IMR-90 (cell line): ENCODE results near the gene MEGF11. TPM values are rescaled to one million over a fixed set of nuclear protein-coding genes. Genes with fewer than 3 reads are reported as not detected.

ENCODE experiments used
- ATAC-seq: fragments of 200-7000 bp; cut with Tn5 transposase; 2 replicates; pipeline ENCODE4 v1.9.1; 2020; ENCODE audit warnings: low read depth, mild to moderate bottlenecking, moderate library complexity
- BruUV-seq: library from RNA; stranded (reverse); fragments of 400-500 nt; replicated peaks from 2 replicates; lab custom pipeline; 2021; lab: Mats Ljungman, UMichigan
- CTCF ChIA-PET: fragments of 300-600 bp; formaldehyde crosslinking; extraction: SDS; loops from one replicate; lab custom pipeline; 2021; ENCODE audit warnings: antibody characterized with exemption; lab: Yijun Ruan, JAX
- POLR2A ChIA-PET: fragments of 300-600 bp; sonication (Branson Sonifier 250); formaldehyde crosslinking; loops from one replicate; lab custom pipeline; 2022; ENCODE audit warnings: antibody characterized with exemption; ENCODE audit not compliant: unreplicated experiment; lab: Charles Lee
- DNase-seq: peaks from one replicate; pipeline ENCODE4 v3.0.0; 2013
- H2AFZ ChIP-seq: replicated peaks from 2 replicates; pipeline ENCODE3; 2013; ENCODE audit warnings: low read length, mild to moderate bottlenecking; ENCODE audit not compliant: poor library complexity
- H2AK5ac ChIP-seq: 2 replicates; pipeline ENCODE4 v1.6.1; 2013; ENCODE audit warnings: low read depth, low read length, inconsistent platforms
- H2AK9ac ChIP-seq: replicated peaks from 2 replicates; pipeline ENCODE3; 2013; ENCODE audit warnings: mild to moderate bottlenecking, low read depth, low read length, moderate library complexity; ENCODE audit not compliant: poor library complexity
- H2BK120ac ChIP-seq: 2 replicates; pipeline ENCODE4 v1.6.1; 2013; ENCODE audit warnings: low read depth, low read length, inconsistent platforms
- H2BK15ac ChIP-seq: 3 replicates; pipeline ENCODE4 v1.6.1; 2013; ENCODE audit warnings: low read depth, low read length, inconsistent platforms
- H2BK20ac ChIP-seq: 2 replicates; pipeline ENCODE4 v1.6.1; 2013; ENCODE audit warnings: low read depth, mild to moderate bottlenecking, inconsistent platforms, low read length, moderate library complexity
- H2BK5ac ChIP-seq: 2 replicates; pipeline ENCODE4 v1.6.1; 2013; ENCODE audit warnings: mild to moderate bottlenecking, low read depth, low read length, inconsistent platforms; ENCODE audit not compliant: poor library complexity, severe bottlenecking
- H3K14ac ChIP-seq: replicated peaks from 2 replicates; pipeline ENCODE4 v1.6.1; 2013; ENCODE audit warnings: low read depth, low read length, inconsistent platforms
- H3K18ac ChIP-seq: 2 replicates; pipeline ENCODE4 v1.6.1; 2013; ENCODE audit warnings: low read depth, low read length, control low read depth
- H3K23ac ChIP-seq: 2 replicates; pipeline ENCODE4 v1.6.1; 2013; ENCODE audit warnings: low read depth, low read length, inconsistent platforms
- H3K27ac ChIP-seq: 2 replicates; pipeline ENCODE4 v1.5.1; 2013; ENCODE audit warnings: mild to moderate bottlenecking, control low read depth, low read length; ENCODE audit not compliant: insufficient read depth
- H3K27me3 ChIP-seq: 2 replicates; pipeline ENCODE4 v1.6.1; 2013; ENCODE audit warnings: low read length; ENCODE audit not compliant: control insufficient read depth, insufficient read depth
- H3K36me3 ChIP-seq: 2 replicates; pipeline ENCODE4 v1.6.1; 2013; ENCODE audit warnings: low read length, mixed read lengths; ENCODE audit not compliant: control insufficient read depth, insufficient read depth
- H3K4ac ChIP-seq: 2 replicates; pipeline ENCODE4 v1.6.1; 2013; ENCODE audit warnings: low read depth, low read length, inconsistent platforms
- H3K4me1 ChIP-seq: 2 replicates; pipeline ENCODE4 v1.6.1; 2013; ENCODE audit warnings: low read length, mixed read lengths; ENCODE audit not compliant: control insufficient read depth, insufficient read depth
- H3K4me2 ChIP-seq: 2 replicates; pipeline ENCODE4 v1.6.1; 2013; ENCODE audit warnings: low read depth, mild to moderate bottlenecking, control low read depth, low read length, moderate library complexity
- H3K4me3 ChIP-seq: 2 replicates; pipeline ENCODE4 v1.5.1; 2013; ENCODE audit warnings: low read depth, mild to moderate bottlenecking, control low read depth, low read length, moderate library complexity; ENCODE audit not compliant: insufficient read depth
- H3K56ac ChIP-seq: 2 replicates; pipeline ENCODE4 v1.6.1; 2013; ENCODE audit warnings: low read length, inconsistent platforms; ENCODE audit not compliant: insufficient read depth; ENCODE audit errors: extremely low read depth
- H3K79me1 ChIP-seq, 2 experiments: 2 replicates each; pipeline ENCODE4 v1.6.1; 2013; ENCODE audit warnings: low read length in 2 of 2, inconsistent platforms in 1 of 2, low read depth in 1 of 2
- H3K9ac ChIP-seq: 2 replicates; pipeline ENCODE4 v1.6.1; 2013; ENCODE audit warnings: low read depth, low read length, control low read depth
- H3K9me1 ChIP-seq: 2 replicates; pipeline ENCODE4 v1.6.1; 2013; ENCODE audit warnings: low read length, inconsistent platforms; ENCODE audit not compliant: insufficient read depth
- H3K9me3 ChIP-seq: 2 replicates; pipeline ENCODE4 v1.6.1; 2013; ENCODE audit warnings: low read length; ENCODE audit not compliant: control insufficient read depth, insufficient read depth
- H4K20me1 ChIP-seq: 2 replicates; pipeline ENCODE4 v1.6.1; 2013; ENCODE audit warnings: low read length, inconsistent platforms; ENCODE audit not compliant: insufficient read depth
- H4K5ac ChIP-seq: 2 replicates; pipeline ENCODE4 v1.6.1; 2013; ENCODE audit warnings: mild to moderate bottlenecking, low read depth, low read length, control low read depth
- H4K8ac ChIP-seq, 2 experiments: 2 replicates each; pipeline ENCODE4 v1.6.1; 2013; ENCODE audit warnings: low read depth in 2 of 2, low read length in 2 of 2, control low read depth in 1 of 2, inconsistent platforms in 1 of 2
- H4K91ac ChIP-seq: 2 replicates; pipeline ENCODE4 v1.6.1; 2013; ENCODE audit warnings: low read depth, low read length, inconsistent platforms; ENCODE audit not compliant: insufficient read depth
- BHLHE40 ChIP-seq: fragments of 150-350 bp; IDR thresholded peaks from 2 replicates; pipeline ENCODE4 v1.6.1; 2016; ENCODE audit warnings: mild to moderate bottlenecking, low read depth, low read length
- CEBPB ChIP-seq: IDR thresholded peaks from 2 replicates; pipeline ENCODE4 v1.6.1; 2012; ENCODE audit warnings: low read depth, low read length, improper control_type of control experiment
- CHD1 ChIP-seq: IDR thresholded peaks from 2 replicates; pipeline ENCODE4 v1.6.1; 2012; ENCODE audit warnings: low read depth, low read length, improper control_type of control experiment
- FOS ChIP-seq: fragments of 150-350 bp; IDR thresholded peaks from 2 replicates; pipeline ENCODE4 v1.6.1; 2016; ENCODE audit warnings: low read depth, low read length
- MAFK ChIP-seq: IDR thresholded peaks from 2 replicates; pipeline ENCODE4 v1.6.1; 2012; ENCODE audit warnings: low read depth, low read length, improper control_type of control experiment
- MXI1 ChIP-seq: IDR thresholded peaks from 2 replicates; pipeline ENCODE4 v1.6.1; 2012; ENCODE audit warnings: low read depth, mild to moderate bottlenecking, low read length, moderate library complexity, borderline replicate concordance
- NFE2L2 ChIP-seq: fragments of 150-350 bp; IDR thresholded peaks from 2 replicates; pipeline ENCODE4 v1.6.1; 2016; ENCODE audit warnings: low read depth, mild to moderate bottlenecking, low read length
- POLR2A ChIP-seq: IDR thresholded peaks from 2 replicates; pipeline ENCODE4 v1.6.1; 2012; ENCODE audit warnings: mild to moderate bottlenecking, low read depth, low read length
- RAD21 ChIP-seq: IDR thresholded peaks from 2 replicates; pipeline ENCODE4 v1.6.1; 2012; ENCODE audit warnings: low read length, improper control_type of control experiment
- RCOR1 ChIP-seq: IDR thresholded peaks from 2 replicates; pipeline ENCODE4 v1.6.1; 2012; ENCODE audit warnings: mild to moderate bottlenecking, low read length, improper control_type of control experiment; ENCODE audit not compliant: insufficient replicate concordance
- RFX5 ChIP-seq: IDR thresholded peaks from 2 replicates; pipeline ENCODE4 v1.8.0; 2012; ENCODE audit warnings: low read depth, mild to moderate bottlenecking, low read length, moderate library complexity
- SMC3 ChIP-seq: fragments of 150-350 bp; IDR thresholded peaks from 2 replicates; pipeline ENCODE4 v1.6.1; 2016; ENCODE audit warnings: low read depth, mild to moderate bottlenecking, antibody characterized with exemption, low read length, moderate library complexity
- WGBS, 2 experiments: methylation state at CpG; one replicate each; pipeline versions ENCODE4 v1.1.5 to v1.1.7; 2013; ENCODE audit warnings: missing lambda C conversion rate in 2 of 2; ENCODE audit not compliant: insufficient read length in 1 of 2; ENCODE audit errors: extremely low coverage in 2 of 2; 5-methylcytosine and 5-hydroxymethylcytosine counted together
- dilution Hi-C: fragments of 300-500 bp; cut with HindIII; formaldehyde crosslinking; loops from one replicate; pipeline ENCODE4 v1.14.3; 2018; ENCODE audit warnings: low sequenced_read_pairs; ENCODE audit not compliant: unreplicated experiment
- in situ Hi-C: fragments of 300-500 bp; cut with MboI; formaldehyde crosslinking; loops from 3 replicates; pipeline ENCODE4 v1.14.3; 2019; ENCODE audit warnings: low sequenced_read_pairs, inconsistent platforms, mixed read lengths
- intact Hi-C: fragments of 100-400 bp; cut with micrococcal nuclease; formaldehyde crosslinking; loops from 2 replicates; pipeline ENCODE4 v1.10.0; 2022
- polyA plus RNA-seq, 3 experiments: library from polyadenylated mRNA; depleted of rRNA; stranded (reverse); fragments of >200 nt; gene quantifications; 2 replicates each; pipeline ENCODE4 v1.2.3, GENCODE V29; 2012; ENCODE audit warnings: low replicate concordance in 1 of 3
- total RNA-seq: library from RNA; depleted of rRNA; stranded (reverse); fragments of >200 nt; gene quantifications from 2 replicates; pipeline ENCODE4 v1.2.3, GENCODE V29; 2012
- TF ChIP-seq, protein P1 (sequence below): conservative IDR thresholded peaks from 2 replicates; pipeline ENCODE4 v1.5.1; 2012; ENCODE audit warnings: mild to moderate bottlenecking, low read depth, low read length, improper control_type of control experiment
- TF ChIP-seq, protein P2 (sequence below): fragments of 150-350 bp; IDR thresholded peaks from 2 replicates; pipeline ENCODE4 v1.6.1; 2016; ENCODE audit warnings: low read depth, mild to moderate bottlenecking, low read length, moderate library complexity, borderline replicate concordance

MEGF11 gene
- total and polyA plus RNA-seq, 2 of the 4 experiments (the other 2 are of a cell fraction): not detected

DNA sequence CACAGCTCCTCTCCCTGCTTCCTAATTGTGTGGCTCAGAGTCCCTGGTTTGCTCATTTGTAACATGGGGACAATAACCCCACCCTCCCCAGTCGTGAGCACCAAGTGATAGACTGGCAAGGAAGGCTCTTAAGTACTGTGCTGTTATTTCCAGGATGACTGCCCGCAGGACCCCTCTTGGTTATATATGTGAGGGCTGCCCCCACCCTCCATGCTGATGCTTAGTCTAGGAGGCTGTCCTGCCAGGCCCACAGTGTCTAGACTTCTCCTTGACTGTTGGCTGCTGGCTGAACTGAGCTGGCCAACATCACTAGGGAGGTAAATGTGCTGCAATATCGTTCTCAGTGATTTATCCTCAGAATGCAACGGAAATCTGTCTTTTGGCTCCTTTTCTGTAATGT is 339.2 kb downstream of the MEGF11 start:
- Histone ChIP-seq H3K14ac (no peak overlapping the region), H3K4ac (no peak overlapping the region), H4K91ac (no peak overlapping the region), H3K18ac (no peak overlapping the region), H4K5ac (no peak overlapping the region), H3K9ac (no peak overlapping the region), H2AFZ (no peak overlapping the region), H3K27ac (no peak overlapping the region), H3K36me3 (peaks cover 12% of the 10 kb centered on the region), H3K9me3 (no peaks in the 10 kb centered on the region), H4K20me1 (peaks cover 9% of the 10 kb centered on the region; the same call in 1 of the 2 replicates), H3K56ac (no peak overlapping the region), H2BK20ac (no peak overlapping the region), H3K9me1 (peaks cover 11% of the 10 kb centered on the region; the same call in 1 of the 2 replicates), H2BK120ac (no peak overlapping the region), H3K23ac (no peak overlapping the region), H3K4me1 (peaks cover 5% of the 10 kb centered on the region; the same call in 1 of the 2 replicates), H3K79me1 (no peaks in the 10 kb centered on the region), H2AK5ac (no peak overlapping the region), H2BK15ac (no peak overlapping the region), H2AK9ac (no peak overlapping the region), H3K4me2 (no peak overlapping the region), H3K4me3 (no peak overlapping the region), H4K8ac (no peak overlapping the region), H2BK5ac (no peak overlapping the region), H3K27me3 (no peaks in the 10 kb centered on the region)
- in situ Hi-C loops: loop anchor here (25.0 kb wide), 1 partner anchor 573 kb away; the partner anchor contains the start of gene SNAPC5
- CTCF ChIA-PET: no interaction called here
- TF ChIP-seq, protein P1, sequence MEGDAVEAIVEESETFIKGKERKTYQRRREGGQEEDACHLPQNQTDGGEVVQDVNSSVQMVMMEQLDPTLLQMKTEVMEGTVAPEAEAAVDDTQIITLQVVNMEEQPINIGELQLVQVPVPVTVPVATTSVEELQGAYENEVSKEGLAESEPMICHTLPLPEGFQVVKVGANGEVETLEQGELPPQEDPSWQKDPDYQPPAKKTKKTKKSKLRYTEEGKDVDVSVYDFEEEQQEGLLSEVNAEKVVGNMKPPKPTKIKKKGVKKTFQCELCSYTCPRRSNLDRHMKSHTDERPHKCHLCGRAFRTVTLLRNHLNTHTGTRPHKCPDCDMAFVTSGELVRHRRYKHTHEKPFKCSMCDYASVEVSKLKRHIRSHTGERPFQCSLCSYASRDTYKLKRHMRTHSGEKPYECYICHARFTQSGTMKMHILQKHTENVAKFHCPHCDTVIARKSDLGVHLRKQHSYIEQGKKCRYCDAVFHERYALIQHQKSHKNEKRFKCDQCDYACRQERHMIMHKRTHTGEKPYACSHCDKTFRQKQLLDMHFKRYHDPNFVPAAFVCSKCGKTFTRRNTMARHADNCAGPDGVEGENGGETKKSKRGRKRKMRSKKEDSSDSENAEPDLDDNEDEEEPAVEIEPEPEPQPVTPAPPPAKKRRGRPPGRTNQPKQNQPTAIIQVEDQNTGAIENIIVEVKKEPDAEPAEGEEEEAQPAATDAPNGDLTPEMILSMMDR: no peak
- TF ChIP-seq CEBPB: no peak
- TF ChIP-seq RFX5: no peak
- no peak for TF ChIP-seq RCOR1
- no peak for TF ChIP-seq POLR2A
- TF ChIP-seq BHLHE40: no peak
- no peak for TF ChIP-seq CHD1
- no peak for TF ChIP-seq MXI1
- TF ChIP-seq SMC3: no peak
- TF ChIP-seq FOS: no peak
- no peak for TF ChIP-seq NFE2L2
- no peak for TF ChIP-seq RAD21
- no peak for TF ChIP-seq MAFK
- TF ChIP-seq, protein P2, sequence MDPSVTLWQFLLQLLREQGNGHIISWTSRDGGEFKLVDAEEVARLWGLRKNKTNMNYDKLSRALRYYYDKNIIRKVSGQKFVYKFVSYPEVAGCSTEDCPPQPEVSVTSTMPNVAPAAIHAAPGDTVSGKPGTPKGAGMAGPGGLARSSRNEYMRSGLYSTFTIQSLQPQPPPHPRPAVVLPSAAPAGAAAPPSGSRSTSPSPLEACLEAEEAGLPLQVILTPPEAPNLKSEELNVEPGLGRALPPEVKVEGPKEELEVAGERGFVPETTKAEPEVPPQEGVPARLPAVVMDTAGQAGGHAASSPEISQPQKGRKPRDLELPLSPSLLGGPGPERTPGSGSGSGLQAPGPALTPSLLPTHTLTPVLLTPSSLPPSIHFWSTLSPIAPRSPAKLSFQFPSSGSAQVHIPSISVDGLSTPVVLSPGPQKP: no peak
- BruUV-seq: no TSS peak
- ATAC-seq: no peak
- dilution Hi-C loops: no loop called here
- WGBS, 2 experiments: no CpG with 5 or more reads among the region's 4 CpGs
- no peak for DNase-seq
- intact Hi-C loops: no loop called here
- POLR2A ChIA-PET: no interaction called here
